Measurements from ENCODE around the gene LRRC3B.

Gene LRRC3B

DNA sequence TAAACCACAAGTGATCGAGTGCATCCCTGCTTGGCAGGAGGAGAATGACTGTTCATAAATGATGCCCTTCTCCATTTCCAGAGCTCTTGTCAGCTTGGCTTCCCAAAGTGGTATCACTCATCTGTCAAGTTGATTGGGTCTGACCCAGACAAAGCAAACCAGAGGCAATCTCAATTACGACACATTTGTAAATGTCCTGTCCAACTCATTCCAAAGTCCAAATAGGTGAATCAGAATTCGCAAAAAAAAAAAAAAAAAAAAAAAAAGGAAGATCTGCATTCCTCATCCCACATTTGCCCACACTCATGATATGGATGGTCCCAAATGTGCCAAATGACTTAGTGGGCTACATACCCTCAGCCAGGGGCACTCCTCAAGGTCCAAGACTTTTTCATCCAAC lies 91.9 kb downstream of the LRRC3B start:
- no peak for DNase-seq

DNA sequence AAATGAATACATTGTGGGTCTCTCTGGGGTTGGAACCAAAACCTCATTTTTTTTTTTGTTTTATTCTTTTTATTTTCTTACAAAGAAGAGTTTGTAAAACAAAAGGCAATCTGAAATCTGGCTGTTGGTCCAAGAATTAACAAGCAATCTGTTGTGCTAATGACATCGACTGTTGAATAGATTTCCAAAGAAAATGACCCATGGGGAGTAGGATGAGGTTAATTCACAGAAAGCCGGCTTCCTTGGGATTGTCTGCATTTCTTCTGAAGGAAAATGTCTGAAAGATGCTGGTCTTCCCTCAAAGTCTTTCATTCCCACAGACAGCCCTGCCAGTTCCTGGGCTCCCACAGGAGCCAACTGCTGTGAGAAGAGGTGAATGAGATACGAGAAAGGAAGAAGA lies 92.9 kb downstream of the LRRC3B start:
- DNase-seq: no peak

GRCh38 chr3:26718315-26718714 lies 95.7 kb downstream of the LRRC3B start:
- no peak for DNase-seq

GRCh38 chr3:26719134-26719533 lies 96.6 kb downstream of the LRRC3B start:
- DNase-seq: no peak

- DNase-seq: no peak
Measured at GRCh38 chr3:26721047-26721446, 98.5 kb downstream of the LRRC3B start.

GRCh38 chr3:26731843-26732242 lies 109.3 kb downstream of the LRRC3B start:
- no peak for DNase-seq

GRCh38 chr3:26750263-26750662 lies 127.7 kb downstream of the LRRC3B start:
- DNase-seq: no peak

DNA sequence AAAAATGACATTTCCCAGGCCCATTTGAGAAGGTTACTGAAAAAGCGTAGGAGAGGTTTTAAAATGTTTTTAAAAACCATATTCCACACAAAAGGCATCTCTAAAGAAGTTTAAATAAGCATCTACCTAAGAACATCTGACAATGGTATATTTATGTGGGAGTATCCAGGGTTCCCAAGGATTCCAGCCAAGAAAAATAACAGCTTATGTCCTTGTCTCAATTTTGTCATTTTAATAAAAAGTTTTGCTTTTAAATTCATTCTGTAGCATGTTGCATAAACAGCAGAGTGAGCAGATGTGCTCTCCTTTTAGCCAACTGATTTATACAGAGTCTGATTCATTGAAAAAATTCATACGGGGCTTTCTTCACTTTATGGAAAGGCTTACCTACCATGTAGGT lies 129.9 kb downstream of the LRRC3B start:
- DNase-seq: no peak

DNA sequence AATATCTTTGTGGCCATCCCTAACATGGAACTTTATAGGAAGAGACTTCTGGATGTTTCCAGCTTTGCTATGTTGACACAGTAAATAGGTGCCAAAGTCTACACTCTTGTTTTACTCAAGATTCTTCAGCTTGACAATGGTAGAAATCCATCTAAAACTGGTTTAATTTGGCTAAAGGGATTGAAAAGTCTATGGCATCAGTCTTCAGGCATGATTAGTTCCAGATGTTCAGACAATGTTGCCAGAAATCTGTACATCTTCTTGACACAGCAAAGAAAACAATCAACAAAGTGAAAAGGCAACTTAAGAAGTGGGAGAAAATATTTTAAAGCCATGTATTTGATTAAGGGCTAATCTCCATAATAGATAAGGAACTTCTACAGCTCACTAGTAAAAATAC lies 130.5 kb downstream of the LRRC3B start:
- DNase-seq: no peak

DNA sequence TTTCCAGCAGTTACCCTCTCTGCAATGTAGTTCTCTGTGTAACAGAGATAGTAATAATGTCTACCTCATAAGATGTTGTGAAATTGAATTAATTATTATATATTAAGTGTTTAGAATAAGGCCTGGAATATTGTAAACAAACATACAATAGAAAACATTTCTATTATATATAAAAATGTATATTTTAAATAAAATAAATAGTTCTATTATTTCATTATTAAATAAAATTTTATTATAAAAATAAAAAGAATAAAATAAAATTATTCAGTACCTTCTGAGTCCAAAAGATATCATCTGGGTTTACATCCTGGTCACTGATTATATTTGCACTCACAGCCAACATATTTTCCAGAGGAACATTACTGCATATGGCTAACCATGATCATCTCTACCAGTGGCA lies 135.4 kb downstream of the LRRC3B start:
- no peak for DNase-seq
